B cell (primary cell): ENCODE results near the gene NAA15. TPM values are rescaled to one million over a fixed set of nuclear protein-coding genes. Genes with fewer than 3 reads are reported as not detected.

Experiments
- ATAC-seq: fragments of 200-7000 bp; cut with Tn5 transposase; one replicate; pipeline ENCODE4 v1.10.0; 2021; ENCODE audit warnings: low read depth, mild to moderate bottlenecking, moderate number of reproducible peaks, moderate library complexity
- CTCF ChIA-PET: fragments of 350-600 bp; sonication (Branson Sonifier 250); formaldehyde crosslinking; loops from one replicate; lab custom pipeline; 2021; ENCODE audit warnings: antibody characterized with exemption, inconsistent platforms; lab: Charles Lee
- POLR2A ChIA-PET: fragments of 350-600 bp; sonication (Branson Sonifier 250); formaldehyde crosslinking; loops from one replicate; lab custom pipeline; 2021; ENCODE audit warnings: antibody characterized with exemption; lab: Charles Lee
- DNase-seq: peaks from one replicate; pipeline ENCODE4 v3.0.0; 2013
- H2AFZ ChIP-seq: 2 replicates; pipeline ENCODE4 v1.6.1; 2012; ENCODE audit warnings: mild to moderate bottlenecking, low read depth, low read length; ENCODE audit not compliant: insufficient read depth, poor library complexity, severe bottlenecking
- H3K27ac ChIP-seq, 2 donors: 1 replicate in 1 of 2; 2 replicates in 1 of 2; pipeline ENCODE4 v1.5.1; 2012 to 2013; ENCODE audit warnings: low read length in 2 of 2, mild to moderate bottlenecking in 2 of 2, moderate library complexity in 1 of 2
- H3K27me3 ChIP-seq, 4 experiments: fragments of 200-600 bp in 1 of 4; sonication (generic) in 1 of 4; replicated peaks in 1 of 4; 1 replicate in 2 of 4; 2 replicates in 2 of 4; pipeline versions ENCODE4 v1.6.1 to v1.7.0; 2013 to 2016; ENCODE audit warnings: low read length in 3 of 4, mild to moderate bottlenecking in 2 of 4, mixed read lengths in 1 of 4, moderate library complexity in 1 of 4; ENCODE audit not compliant: insufficient read depth in 4 of 4, control insufficient read depth in 3 of 4; ENCODE audit errors: control extremely low read depth in 1 of 4
- H3K36me3 ChIP-seq, 2 experiments: replicated peaks in 1 of 2; 1 replicate in 1 of 2; 2 replicates in 1 of 2; pipeline versions ENCODE4 v1.6.1 to v1.7.1; 2013; ENCODE audit warnings: low read length in 1 of 2; ENCODE audit not compliant: insufficient read depth in 2 of 2, control insufficient read depth in 1 of 2; ENCODE audit errors: control extremely low read depth in 1 of 2, extremely low read depth in 1 of 2
- H3K4me1 ChIP-seq, 2 donors: fragments of 200-600 bp in 1 of 2; sonication (generic) in 1 of 2; 1 replicate in 1 of 2; 2 replicates in 1 of 2; pipeline versions ENCODE4 v1.5.1 to v1.6.1; 2013 to 2017; ENCODE audit warnings: low read length in 2 of 2; ENCODE audit not compliant: control insufficient read depth in 2 of 2, insufficient read depth in 2 of 2
- H3K4me2 ChIP-seq: replicated peaks from 2 replicates; pipeline ENCODE3; 2012; ENCODE audit warnings: mild to moderate bottlenecking, low read depth, low read length; ENCODE audit not compliant: poor library complexity, severe bottlenecking
- H3K4me3 ChIP-seq, 5 experiments: fragments of 200-600 bp in 1 of 5; sonication (generic) in 1 of 5; 1 replicate in 3 of 5; 2 replicates in 2 of 5; pipeline versions ENCODE4 v1.5.1 to v1.7.0; 2011 to 2016; ENCODE audit warnings: low read length in 4 of 5, mild to moderate bottlenecking in 4 of 5, low read depth in 2 of 5, control low read depth in 1 of 5, moderate library complexity in 1 of 5; ENCODE audit not compliant: insufficient read depth in 1 of 5; ENCODE audit errors: control extremely low read depth in 1 of 5, extremely low read depth in 1 of 5
- H3K79me2 ChIP-seq: fragments of 200-600 bp; sonication (generic); one replicate; pipeline ENCODE4 v1.6.0; 2016; ENCODE audit warnings: low read length; ENCODE audit not compliant: control insufficient read depth, insufficient read depth
- H3K9ac ChIP-seq: fragments of 200-600 bp; sonication (generic); 2 replicates; pipeline ENCODE4 v1.6.1; 2017; ENCODE audit warnings: mild to moderate bottlenecking, low read length, moderate library complexity
- H3K9me3 ChIP-seq, 3 donors: one replicate each; pipeline versions ENCODE4 v1.6.1 to v1.7.1; 2013; ENCODE audit warnings: low read length in 2 of 3; ENCODE audit not compliant: control insufficient read depth in 2 of 3, insufficient read depth in 1 of 3; ENCODE audit errors: control extremely low read depth in 1 of 3
- H4K20me1 ChIP-seq: 2 replicates; pipeline ENCODE4 v1.6.0; 2012; ENCODE audit warnings: mild to moderate bottlenecking, low read length; ENCODE audit not compliant: insufficient read depth, control insufficient read depth, poor library complexity, severe bottlenecking
- H3K27ac Mint-ChIP-seq: one replicate; pipeline ENCODE4 v1.8.0; 2021; ENCODE audit warnings: mixed read lengths
- H3K27me3 Mint-ChIP-seq: one replicate; pipeline ENCODE4 v1.8.0; 2021; ENCODE audit warnings: mixed read lengths
- H3K4me1 Mint-ChIP-seq: one replicate; pipeline ENCODE4 v1.8.0; 2021; ENCODE audit warnings: mixed read lengths
- H3K4me3 Mint-ChIP-seq: one replicate; pipeline ENCODE4 v1.8.0; 2021; ENCODE audit warnings: mixed read lengths
- H3K9me3 Mint-ChIP-seq: one replicate; pipeline ENCODE4 v1.8.0; 2022; ENCODE audit warnings: mixed read lengths; ENCODE audit not compliant: insufficient read depth
- EZH2 ChIP-seq: IDR thresholded peaks from 2 replicates; pipeline ENCODE4 v1.6.1; 2012; ENCODE audit warnings: borderline replicate concordance, low read depth, mild to moderate bottlenecking, moderate library complexity, low read length; ENCODE audit not compliant: insufficient read depth, poor library complexity, severe bottlenecking
- WGBS: methylation state at CpG from one replicate; pipeline ENCODE4 v1.1.5; 2013; ENCODE audit warnings: missing lambda C conversion rate; ENCODE audit not compliant: insufficient coverage; 5-methylcytosine and 5-hydroxymethylcytosine counted together
- intact Hi-C: fragments of 100-400 bp; cut with micrococcal nuclease; formaldehyde crosslinking; loops from one replicate; pipeline ENCODE4 v1.10.0; 2022
- polyA plus RNA-seq: library from polyadenylated mRNA; depleted of rRNA; stranded (reverse); fragments of >200 nt; gene quantifications from 2 replicates; pipeline ENCODE4 v1.2.3, GENCODE V29; 2012
- total RNA-seq, 2 donors: library from RNA; stranded (reverse); fragments of 120-200 nt in 1 of 2; gene quantifications; 1 replicate in 1 of 2; 2 replicates in 1 of 2; pipeline versions ENCODE4 v1.2.3 to v1.2.4, GENCODE V29; 2013 to 2022
- TF ChIP-seq, protein P1 (sequence below): fragments of 200-600 bp; IDR thresholded peaks from one replicate; pipeline ENCODE4 v1.8.0; 2022; ENCODE audit warnings: antibody characterized with exemption, mild to moderate bottlenecking

NAA15 gene
- total and polyA plus RNA-seq, 2 donors (not counting 1 experiment from before 2014, with no cell fraction given) = 10.0 to 56.7 TPM

DNA sequence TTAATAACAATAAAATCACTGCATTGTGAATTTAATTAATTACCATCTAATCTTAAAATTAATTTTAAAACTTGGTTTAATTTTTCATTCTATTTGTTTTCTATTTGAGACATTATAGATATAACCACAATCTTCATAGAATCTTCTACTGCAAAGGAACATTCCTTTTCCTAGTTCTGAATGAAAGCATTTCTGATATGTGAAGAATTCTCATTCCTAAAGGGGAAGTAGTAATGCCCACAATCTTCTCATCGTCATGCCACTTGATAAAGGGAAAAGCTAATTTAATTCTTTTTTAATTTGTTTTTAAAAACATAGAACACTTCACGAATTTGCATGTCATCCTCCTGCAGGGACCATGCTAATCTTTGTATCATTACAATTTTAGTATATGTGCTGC lies 45.0 kb upstream of the NAA15 start:
- H3K4me2 ChIP-seq = no peak overlapping the region
- H2AFZ ChIP-seq = no peak overlapping the region
- TF ChIP-seq, protein P1, sequence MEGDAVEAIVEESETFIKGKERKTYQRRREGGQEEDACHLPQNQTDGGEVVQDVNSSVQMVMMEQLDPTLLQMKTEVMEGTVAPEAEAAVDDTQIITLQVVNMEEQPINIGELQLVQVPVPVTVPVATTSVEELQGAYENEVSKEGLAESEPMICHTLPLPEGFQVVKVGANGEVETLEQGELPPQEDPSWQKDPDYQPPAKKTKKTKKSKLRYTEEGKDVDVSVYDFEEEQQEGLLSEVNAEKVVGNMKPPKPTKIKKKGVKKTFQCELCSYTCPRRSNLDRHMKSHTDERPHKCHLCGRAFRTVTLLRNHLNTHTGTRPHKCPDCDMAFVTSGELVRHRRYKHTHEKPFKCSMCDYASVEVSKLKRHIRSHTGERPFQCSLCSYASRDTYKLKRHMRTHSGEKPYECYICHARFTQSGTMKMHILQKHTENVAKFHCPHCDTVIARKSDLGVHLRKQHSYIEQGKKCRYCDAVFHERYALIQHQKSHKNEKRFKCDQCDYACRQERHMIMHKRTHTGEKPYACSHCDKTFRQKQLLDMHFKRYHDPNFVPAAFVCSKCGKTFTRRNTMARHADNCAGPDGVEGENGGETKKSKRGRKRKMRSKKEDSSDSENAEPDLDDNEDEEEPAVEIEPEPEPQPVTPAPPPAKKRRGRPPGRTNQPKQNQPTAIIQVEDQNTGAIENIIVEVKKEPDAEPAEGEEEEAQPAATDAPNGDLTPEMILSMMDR = no peak
- no peak for TF ChIP-seq EZH2
- peaks cover 5 to 6% of the 10 kb centered on the region in 2 donors for H3K4me1 ChIP-seq
- no peaks in the 10 kb centered on the region for H3K9me3 Mint-ChIP-seq
- no peak overlapping the region for H3K4me3 ChIP-seq
- no peaks in the 10 kb centered on the region for H3K36me3 ChIP-seq
- CTCF ChIA-PET = interaction anchor here (1.0 kb wide), 1 partner anchor 39 kb away, joined by 3 read pairs; no protein-coding TSS in a partner anchor
- DNase-seq = no peak
- intact Hi-C loops = no loop called here
- H3K27me3 Mint-ChIP-seq = no peaks in the 10 kb centered on the region
- POLR2A ChIA-PET = interaction anchor here (0.6 kb wide), 1 partner anchor 190 kb away, joined by 3 read pairs; no protein-coding TSS in a partner anchor
- no peak for ATAC-seq
- H4K20me1 ChIP-seq = no peaks in the 10 kb centered on the region
- WGBS = no CpG with 5 or more reads among the region's 2 CpGs
- H3K27ac ChIP-seq = no peak overlapping the region
- no peak overlapping the region for H3K9ac ChIP-seq
- peaks cover 7% of the 10 kb centered on the region for H3K4me1 Mint-ChIP-seq
- no peak overlapping the region for H3K27ac Mint-ChIP-seq
- no peak overlapping the region for H3K4me3 Mint-ChIP-seq
- no peaks in the 10 kb centered on the region for H3K79me2 ChIP-seq
- H3K27me3 ChIP-seq = peaks cover 0 to 2% (median 0%) of the 10 kb centered on the region in 4 experiments
- no peaks in the 10 kb centered on the region for H3K9me3 ChIP-seq

DNA sequence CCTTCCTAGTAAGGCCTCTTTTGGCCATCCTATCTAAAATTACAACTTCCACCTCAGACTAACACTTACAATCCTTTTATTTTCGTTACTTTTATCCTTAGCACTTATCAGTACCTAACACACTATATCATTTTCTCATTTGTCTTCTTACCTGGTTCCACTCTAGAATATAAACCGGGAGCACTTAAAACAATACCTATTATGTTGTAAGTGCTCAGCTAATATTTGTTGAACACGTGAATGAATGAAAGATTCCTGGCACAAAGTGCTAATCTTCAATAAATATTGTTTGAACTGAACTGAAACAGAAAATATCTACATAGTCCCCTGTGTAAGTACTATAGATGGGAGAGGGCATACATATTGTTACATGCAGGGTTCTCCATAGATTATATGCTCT lies 35.7 kb upstream of the NAA15 start:
- CTCF ChIA-PET = interaction anchor here (1.2 to 2.5 kb wide), 4 partner anchors 10 to 235 kb away, joined by 3 to 17 read pairs (median 6); partner anchors contain the start of gene NAA15
- H3K4me3 Mint-ChIP-seq = no peak overlapping the region
- H3K9me3 Mint-ChIP-seq = no peaks in the 10 kb centered on the region
- no peak overlapping the region for H2AFZ ChIP-seq
- peaks cover 10 to 11% of the 10 kb centered on the region in 2 donors for H3K4me1 ChIP-seq
- intact Hi-C loops = loop anchor here (1.0 to 5.0 kb wide), 3 partner anchors 15 to 38 kb away; partner anchors contain the start of gene MGARP
- POLR2A ChIA-PET = interaction anchor here (1.3 kb wide), 1 partner anchor 35 kb away, joined by 3 read pairs; the partner anchor contains the start of gene NAA15
- TF ChIP-seq, protein P1 = no peak
- no peak for TF ChIP-seq EZH2
- DNase-seq (no peak), ATAC-seq (no peak)
- H3K4me3 ChIP-seq = no peak overlapping the region
- H3K79me2 ChIP-seq = no peaks in the 10 kb centered on the region
- no peak overlapping the region for H3K9ac ChIP-seq
- peaks cover 13% of the 10 kb centered on the region for H3K4me1 Mint-ChIP-seq
- no peaks in the 10 kb centered on the region for H3K27me3 Mint-ChIP-seq
- H3K27ac ChIP-seq = no peak overlapping the region
- no peaks in the 10 kb centered on the region for H3K36me3 ChIP-seq
- no peak overlapping the region for H3K4me2 ChIP-seq
- H3K9me3 ChIP-seq = no peaks in the 10 kb centered on the region
- H4K20me1 ChIP-seq = no peaks in the 10 kb centered on the region
- no peak overlapping the region for H3K27ac Mint-ChIP-seq
- H3K27me3 ChIP-seq = no peaks in the 10 kb centered on the region
- no CpG with 5 or more reads among the region's 3 CpGs for WGBS
